Lung (tissue), 12 donors: ENCODE measurements around the gene DPH5. TPM values are rescaled to one million over a fixed set of nuclear protein-coding genes. Genes with fewer than 3 reads are reported as not detected.
A peak's percentile ranks its signal among the peaks of the same experiment; 100 is the strongest.

ENCODE experiments used
- ATAC-seq: fragments of 200-7000 bp; cut with Tn5 transposase; one replicate; pipeline ENCODE4 v1.9.1; 2020; ENCODE audit warnings: moderate number of reproducible peaks; ENCODE audit not compliant: insufficient read depth, low FRiP score
- DNase-seq, 3 donors: peaks; one replicate each; pipeline ENCODE4 v3.0.0-alpha.2; 2013 to 2017
- H3K27ac ChIP-seq, 2 donors: one replicate each; pipeline ENCODE4 v1.5.1; 2013; ENCODE audit warnings: mild to moderate bottlenecking in 2 of 2, moderate library complexity in 2 of 2, control low read depth in 1 of 2, inconsistent platforms in 1 of 2, low read depth in 1 of 2, low read length in 1 of 2
- H3K27me3 ChIP-seq, 3 donors: one replicate each; pipeline ENCODE4 v1.5.1; 2013; ENCODE audit warnings: low read length in 2 of 3; ENCODE audit not compliant: control insufficient read depth in 3 of 3, insufficient read depth in 3 of 3
- H3K36me3 ChIP-seq, 4 donors: one replicate each; pipeline ENCODE4 v1.5.1; 2013; ENCODE audit warnings: low read length in 4 of 4, mild to moderate bottlenecking in 1 of 4, moderate library complexity in 1 of 4; ENCODE audit not compliant: control insufficient read depth in 4 of 4, insufficient read depth in 4 of 4
- H3K4me1 ChIP-seq, 5 donors: one replicate each; pipeline ENCODE4 v1.5.1; 2013; ENCODE audit warnings: low read length in 5 of 5, mild to moderate bottlenecking in 2 of 5, moderate library complexity in 1 of 5; ENCODE audit not compliant: control insufficient read depth in 5 of 5, insufficient read depth in 5 of 5
- H3K4me3 ChIP-seq: one replicate; pipeline ENCODE4 v1.5.1; 2013; ENCODE audit warnings: mild to moderate bottlenecking, control low read depth, moderate library complexity
- H3K9ac ChIP-seq, 2 donors: one replicate each; pipeline ENCODE4 v1.5.1; 2013; ENCODE audit warnings: low read length in 2 of 2, control low read depth in 1 of 2; ENCODE audit not compliant: insufficient read depth in 1 of 2
- H3K9me3 ChIP-seq, 4 donors: one replicate each; pipeline ENCODE4 v1.5.1; 2013; ENCODE audit warnings: low read length in 3 of 4, mild to moderate bottlenecking in 1 of 4, moderate library complexity in 1 of 4; ENCODE audit not compliant: control insufficient read depth in 4 of 4, insufficient read depth in 3 of 4
- WGBS, 2 donors: extraction: QIAGEN DNeasy Blood & Tissue Kit; methylation state at CpG; one replicate each; pipeline ENCODE4 v1.1.7; 2013; 5-methylcytosine and 5-hydroxymethylcytosine counted together
- polyA plus RNA-seq, 2 donors: library from polyadenylated mRNA; stranded (reverse); fragments of 200-250 nt; gene quantifications; one replicate each; pipeline ENCODE4 v1.2.1, GENCODE V29; 2013
- total RNA-seq, 2 donors: library from RNA; depleted of rRNA in 1 of 2; stranded (reverse); fragments of >200 nt in 1 of 2; gene quantifications; one replicate each; pipeline ENCODE4 v1.2.1, GENCODE V29; 2014 to 2021
- TF ChIP-seq, protein P1 (sequence below): IDR thresholded peaks from 2 replicates; pipeline ENCODE4 v1.5.1; 2012; ENCODE audit warnings: mild to moderate bottlenecking; ENCODE audit errors: control extremely low read depth, extremely low read depth
- donor health status: control.
- donor health status: control.
- donor health status: Bipolar disorder and iron deficiency.
- donor health status: healthy.
- donor health status: DM: yes; HTN: yes; CAD: no.

Gene DPH5
- total and polyA plus RNA-seq, 4 donors: 21.2 to 30.7 (median 27.2) TPM

- no peaks in the 10 kb centered on the region for H3K27me3 ChIP-seq
- peak; percentile 90 for ATAC-seq
Measured at GRCh38 chr1:100982793-100983192, 42.8 kb downstream of the DPH5 start.

GRCh38 chr1:100979631-100980030 lies 46.0 kb downstream of the DPH5 start:
- 85 to 95% methylated on average over 2 of the region's 2 CpGs for WGBS, 2 donors
- no peak overlapping the region for H3K27ac ChIP-seq
- no peak overlapping the region for H3K9ac ChIP-seq
- TF ChIP-seq, protein P1, sequence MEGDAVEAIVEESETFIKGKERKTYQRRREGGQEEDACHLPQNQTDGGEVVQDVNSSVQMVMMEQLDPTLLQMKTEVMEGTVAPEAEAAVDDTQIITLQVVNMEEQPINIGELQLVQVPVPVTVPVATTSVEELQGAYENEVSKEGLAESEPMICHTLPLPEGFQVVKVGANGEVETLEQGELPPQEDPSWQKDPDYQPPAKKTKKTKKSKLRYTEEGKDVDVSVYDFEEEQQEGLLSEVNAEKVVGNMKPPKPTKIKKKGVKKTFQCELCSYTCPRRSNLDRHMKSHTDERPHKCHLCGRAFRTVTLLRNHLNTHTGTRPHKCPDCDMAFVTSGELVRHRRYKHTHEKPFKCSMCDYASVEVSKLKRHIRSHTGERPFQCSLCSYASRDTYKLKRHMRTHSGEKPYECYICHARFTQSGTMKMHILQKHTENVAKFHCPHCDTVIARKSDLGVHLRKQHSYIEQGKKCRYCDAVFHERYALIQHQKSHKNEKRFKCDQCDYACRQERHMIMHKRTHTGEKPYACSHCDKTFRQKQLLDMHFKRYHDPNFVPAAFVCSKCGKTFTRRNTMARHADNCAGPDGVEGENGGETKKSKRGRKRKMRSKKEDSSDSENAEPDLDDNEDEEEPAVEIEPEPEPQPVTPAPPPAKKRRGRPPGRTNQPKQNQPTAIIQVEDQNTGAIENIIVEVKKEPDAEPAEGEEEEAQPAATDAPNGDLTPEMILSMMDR: no peak
- no peaks in the 10 kb centered on the region for H3K9me3 ChIP-seq
- ATAC-seq (no peak), DNase-seq (peak; percentile 55 to 98 (median 95))
- peaks cover 2 to 87% (median 33%) of the 10 kb centered on the region in 5 donors for H3K4me1 ChIP-seq
- H3K27me3 ChIP-seq: no peaks in the 10 kb centered on the region
- no peak overlapping the region for H3K4me3 ChIP-seq
- H3K36me3 ChIP-seq: peaks cover 2 to 14% (median 6%) of the 10 kb centered on the region in 4 donors

More at GRCh38 chr1:100982793-100983192, 42.8 kb downstream of the DPH5 start:
- WGBS, 2 donors: 75 to 82% methylated on average over 4 of the region's 4 CpGs
- peak overlapping the region in 1 of 2 donors; percentile 61 for H3K27ac ChIP-seq
- no peak overlapping the region for H3K4me3 ChIP-seq
- DNase-seq: peak in 2 of 3 donors; percentile 70 to 85
- H3K9ac ChIP-seq: no peak overlapping the region
- peaks cover 2 to 6% (median 4%) of the 10 kb centered on the region in 4 donors for H3K36me3 ChIP-seq
- TF ChIP-seq, protein P1: no peak
- peaks cover 2 to 70% (median 20%) of the 10 kb centered on the region in 5 donors for H3K4me1 ChIP-seq
- H3K9me3 ChIP-seq: no peaks in the 10 kb centered on the region

DNA sequence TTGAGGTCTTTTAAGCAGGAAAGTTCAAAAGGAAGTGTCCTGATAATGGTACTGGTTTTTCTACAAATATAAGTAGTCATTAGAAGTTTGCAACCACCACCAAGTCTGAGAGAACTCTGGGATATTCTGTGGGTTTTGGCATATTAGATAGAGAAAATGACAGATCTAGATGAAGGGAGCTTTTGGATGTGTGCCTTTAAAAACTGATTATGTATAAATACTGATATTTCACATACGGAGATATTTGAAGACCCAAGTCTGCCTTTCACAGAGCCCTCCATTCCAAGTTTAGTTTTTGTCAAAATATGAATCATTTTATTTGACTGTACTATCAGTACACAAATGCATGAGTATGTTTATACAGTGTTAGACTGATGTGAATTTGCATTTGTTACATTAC lies 48.6 kb downstream of the DPH5 start:
- H3K4me1 ChIP-seq: peaks cover 0 to 67% (median 15%) of the 10 kb centered on the region in 5 donors
- peaks cover 0 to 12% (median 3%) of the 10 kb centered on the region in 4 donors for H3K36me3 ChIP-seq
- peak in 2 of 3 donors; percentile 86 to 92 for DNase-seq
- WGBS, 2 donors: 63 to 79% methylated on average over 1 of the region's 1 CpG
- no peaks in the 10 kb centered on the region for H3K27me3 ChIP-seq
- H3K9me3 ChIP-seq: no peaks in the 10 kb centered on the region
- no peak overlapping the region for H3K27ac ChIP-seq
- no peak overlapping the region for H3K4me3 ChIP-seq
- TF ChIP-seq, protein P1: no peak
- ATAC-seq: no peak
- no peak overlapping the region for H3K9ac ChIP-seq

GRCh38 chr1:100972185-100972584 lies 53.4 kb downstream of the DPH5 start:
- H3K27ac ChIP-seq: no peak overlapping the region
- no peak for ATAC-seq
- no peak overlapping the region for H3K9ac ChIP-seq
- no peak for DNase-seq
- WGBS, 2 donors: 78 to 84% methylated on average over 1 of the region's 1 CpG
- peaks cover 3 to 8% (median 5%) of the 10 kb centered on the region in 4 donors for H3K36me3 ChIP-seq
- no peaks in the 10 kb centered on the region for H3K27me3 ChIP-seq
- TF ChIP-seq, protein P1: no peak
- H3K9me3 ChIP-seq: no peaks in the 10 kb centered on the region
- H3K4me3 ChIP-seq: no peak overlapping the region
- H3K4me1 ChIP-seq: peaks cover 0 to 57% (median 17%) of the 10 kb centered on the region in 5 donors
